H9 (cell line): ENCODE data around the gene FRYL. TPM values are rescaled to one million over a fixed set of nuclear protein-coding genes. Genes with fewer than 3 reads are reported as not detected.

Source experiments
- DNase-seq: peaks from one replicate; pipeline ENCODE4 v3.0.0-alpha.2; 2017
- H2AFZ ChIP-seq: one replicate; pipeline ENCODE4 v1.6.1; 2013; ENCODE audit warnings: mild to moderate bottlenecking, low read length, control low read depth, moderate library complexity
- H2AK5ac ChIP-seq: 2 replicates; pipeline ENCODE4 v1.6.1; 2013; ENCODE audit warnings: low read length, control low read depth, mixed read lengths; ENCODE audit not compliant: insufficient read length
- H2BK120ac ChIP-seq: one replicate; pipeline ENCODE4 v1.6.1; 2013; ENCODE audit warnings: low read depth, mild to moderate bottlenecking, low read length, control low read depth, inconsistent platforms; ENCODE audit not compliant: poor library complexity, severe bottlenecking
- H2BK12ac ChIP-seq: 2 replicates; pipeline ENCODE4 v1.6.1; 2013; ENCODE audit warnings: low read length, control low read depth, mixed read lengths, low read depth; ENCODE audit not compliant: insufficient read length
- H2BK15ac ChIP-seq: 2 replicates; pipeline ENCODE4 v1.6.1; 2013; ENCODE audit warnings: low read depth, low read length, control low read depth
- H2BK20ac ChIP-seq: one replicate; pipeline ENCODE4 v1.6.1; 2013; ENCODE audit warnings: low read depth, mild to moderate bottlenecking, low read length, control low read depth, inconsistent platforms; ENCODE audit not compliant: poor library complexity, severe bottlenecking
- H2BK5ac ChIP-seq: 2 replicates; pipeline ENCODE4 v1.6.1; 2013; ENCODE audit warnings: low read length, control low read depth, mixed read lengths; ENCODE audit not compliant: insufficient read length
- H3K14ac ChIP-seq: 2 replicates; pipeline ENCODE4 v1.6.1; 2013; ENCODE audit warnings: low read length, control low read depth; ENCODE audit not compliant: insufficient read depth
- H3K18ac ChIP-seq: 2 replicates; pipeline ENCODE4 v1.6.1; 2013; ENCODE audit warnings: low read depth, mild to moderate bottlenecking, mixed read lengths, low read length, control low read depth; ENCODE audit not compliant: insufficient read length
- H3K23ac ChIP-seq: 2 replicates; pipeline ENCODE4 v1.6.1; 2013; ENCODE audit warnings: low read length, control low read depth, mixed read lengths, low read depth; ENCODE audit not compliant: insufficient read length
- H3K23me2 ChIP-seq: 2 replicates; pipeline ENCODE4 v1.6.1; 2013; ENCODE audit warnings: low read depth, mild to moderate bottlenecking, mixed read lengths, low read length, control low read depth; ENCODE audit not compliant: insufficient read length, poor library complexity, severe bottlenecking
- H3K27ac ChIP-seq: 2 replicates; pipeline ENCODE4 v1.5.1; 2013; ENCODE audit warnings: low read length, control low read depth, mixed read lengths, low read depth; ENCODE audit not compliant: insufficient read length
- H3K27me3 ChIP-seq: 2 replicates; pipeline ENCODE4 v1.6.1; 2013; ENCODE audit warnings: low read length, control low read depth, inconsistent platforms; ENCODE audit not compliant: insufficient read depth
- H3K4ac ChIP-seq: 2 replicates; pipeline ENCODE4 v1.6.1; 2013; ENCODE audit warnings: low read depth, mild to moderate bottlenecking, control low read depth, inconsistent platforms, low read length, moderate library complexity
- H3K4me1 ChIP-seq: 2 replicates; pipeline ENCODE4 v1.6.1; 2013; ENCODE audit warnings: low read length, control low read depth, inconsistent platforms; ENCODE audit not compliant: insufficient read depth
- H3K4me2 ChIP-seq: 2 replicates; pipeline ENCODE4 v1.6.1; 2013; ENCODE audit warnings: low read length, control low read depth, mixed read lengths; ENCODE audit not compliant: insufficient read length, insufficient read depth
- H3K56ac ChIP-seq: 2 replicates; pipeline ENCODE4 v1.6.1; 2013; ENCODE audit warnings: low read depth, mild to moderate bottlenecking, mixed read lengths, low read length, control low read depth; ENCODE audit not compliant: insufficient read length
- H3K79me1 ChIP-seq: 2 replicates; pipeline ENCODE4 v1.6.1; 2013; ENCODE audit warnings: low read depth, mild to moderate bottlenecking, moderate library complexity, low read length, control low read depth, inconsistent platforms; ENCODE audit not compliant: insufficient read depth, poor library complexity, severe bottlenecking
- H3K79me2 ChIP-seq: 2 replicates; pipeline ENCODE4 v1.6.1; 2013; ENCODE audit warnings: low read length, control low read depth, inconsistent platforms; ENCODE audit not compliant: insufficient read depth
- H3K9ac ChIP-seq: 2 replicates; pipeline ENCODE4 v1.6.1; 2013; ENCODE audit warnings: low read length, control low read depth, mixed read lengths; ENCODE audit not compliant: insufficient read length; ENCODE audit errors: extremely low read depth
- H3K9me3 ChIP-seq: one replicate; pipeline ENCODE4 v1.6.1; 2013; ENCODE audit warnings: low read depth, low read length, inconsistent platforms; ENCODE audit not compliant: control insufficient read depth
- H3T11ph ChIP-seq: one replicate; pipeline ENCODE4 v1.6.1; 2013; ENCODE audit warnings: mild to moderate bottlenecking, low read length, control low read depth, inconsistent platforms
- H4K20me1 ChIP-seq: one replicate; pipeline ENCODE4 v1.6.1; 2013; ENCODE audit not compliant: control insufficient read depth, insufficient read length, insufficient read depth
- H4K5ac ChIP-seq: 2 replicates; pipeline ENCODE4 v1.6.1; 2013; ENCODE audit warnings: low read depth, mild to moderate bottlenecking, mixed read lengths, low read length, control low read depth; ENCODE audit not compliant: insufficient read length
- H4K8ac ChIP-seq: replicated peaks from 2 replicates; pipeline ENCODE4 v1.6.1; 2013; ENCODE audit warnings: low read length, control low read depth, mixed read lengths, low read depth; ENCODE audit not compliant: insufficient read length
- H4K91ac ChIP-seq: 2 replicates; pipeline ENCODE4 v1.6.1; 2013; ENCODE audit warnings: low read depth, mild to moderate bottlenecking, moderate library complexity, mixed read lengths, low read length, control low read depth; ENCODE audit not compliant: insufficient read length
- H3K27ac Mint-ChIP-seq, 3 experiments: 2 replicates in 2 of 3; 3 replicates in 1 of 3; pipeline ENCODE4 v1.8.0; 2020 to 2021; ENCODE audit warnings: mixed read lengths in 3 of 3, mild to moderate bottlenecking in 1 of 3, moderate library complexity in 1 of 3
- H3K27me3 Mint-ChIP-seq: 2 replicates; pipeline ENCODE4 v1.8.0; 2021; ENCODE audit warnings: low read depth, mild to moderate bottlenecking, moderate library complexity, mixed read lengths
- H3K36me3 Mint-ChIP-seq, 3 experiments: 2 replicates in 2 of 3; 3 replicates in 1 of 3; pipeline ENCODE4 v1.8.0; 2020 to 2021; ENCODE audit warnings: low read depth in 3 of 3, mixed read lengths in 3 of 3; ENCODE audit not compliant: insufficient read depth in 1 of 3
- H3K4me1 Mint-ChIP-seq, 2 experiments: 2 replicates each; pipeline ENCODE4 v1.8.0; 2020; ENCODE audit warnings: mixed read lengths in 2 of 2
- H3K4me3 Mint-ChIP-seq, 2 experiments: 2 replicates in 1 of 2; 3 replicates in 1 of 2; pipeline ENCODE4 v1.8.0; 2020 to 2021; ENCODE audit warnings: mild to moderate bottlenecking in 2 of 2, mixed read lengths in 2 of 2, moderate library complexity in 1 of 2
- H3K9me3 Mint-ChIP-seq, 2 experiments: 2 replicates in 1 of 2; 3 replicates in 1 of 2; pipeline ENCODE4 v1.8.0; 2020; ENCODE audit warnings: mild to moderate bottlenecking in 2 of 2, mixed read lengths in 2 of 2, moderate library complexity in 1 of 2
- CTCF ChIP-seq: fragments of 200-600 bp; sonication (generic); conservative IDR thresholded peaks from 3 replicates; pipeline ENCODE4 v1.8.0; 2021; ENCODE audit warnings: antibody characterized with exemption, mild to moderate bottlenecking
- total RNA-seq: library from RNA; stranded (reverse); gene quantifications from 2 replicates; pipeline ENCODE4 v1.2.1, GENCODE V29; 2021

FRYL gene
- total RNA-seq, 1 experiment from 2014 or later: 31.5 TPM

GRCh38 chr4:48790561-48790960 lies 10.5 kb upstream of the FRYL start:
- Histone ChIP-seq H2BK15ac (no peak overlapping the region), H3K23me2 (no peaks in the 10 kb centered on the region), H4K91ac (no peak overlapping the region), H4K20me1 (no peaks in the 10 kb centered on the region), H3K4me1 (no peaks in the 10 kb centered on the region), H2BK120ac (no peak overlapping the region), H3K27ac (no peak overlapping the region), H4K5ac (no peak overlapping the region), H3K27me3 (no peaks in the 10 kb centered on the region), H3K14ac (no peak overlapping the region), H3K79me1 (no peaks in the 10 kb centered on the region), H3T11ph (no peak overlapping the region), H3K4me2 (no peak overlapping the region), H2AFZ (no peak overlapping the region), H3K4ac (no peak overlapping the region), H3K18ac (no peak overlapping the region), H2BK20ac (no peak overlapping the region), H3K9ac (no peak overlapping the region), H2BK5ac (no peak overlapping the region), H4K8ac (no peak overlapping the region), H3K56ac (no peak overlapping the region), H3K79me2 (no peaks in the 10 kb centered on the region), H2BK12ac (no peak overlapping the region), H2AK5ac (no peak overlapping the region), H3K23ac (no peak overlapping the region), H3K9me3 (no peaks in the 10 kb centered on the region)
- no peak for DNase-seq
- no peak for TF ChIP-seq CTCF
- Mint-ChIP-seq H3K4me1 (peaks cover 3 to 11% of the 10 kb centered on the region in 2 experiments), H3K27ac (no peak overlapping the region), H3K4me3 (no peak overlapping the region), H3K36me3 (no peaks in the 10 kb centered on the region), H3K9me3 (no peaks in the 10 kb centered on the region), H3K27me3 (no peaks in the 10 kb centered on the region)
